ENCODE data around the gene HAUS7.

Gene HAUS7

GRCh38 chrX:153481043-153481442 is 10.7 kb upstream of the HAUS7 start:
- Histone ChIP-seq H3K27me3 (ENCODE audit: insufficient read depth, low read length) (peaks cover 41% of the 10 kb centered on the region), H3K4me1 (ENCODE audit: insufficient read depth, low read length) (no peaks in the 10 kb centered on the region), H2AFZ (ENCODE audit: low read depth, low read length) (no peak overlapping the region), H3K36me3 (ENCODE audit: insufficient read depth, low read length) (no peaks in the 10 kb centered on the region), H3K9me3 (ENCODE audit: low read length) (no peaks in the 10 kb centered on the region), H3K4me3 (ENCODE audit: low read length) (no peak overlapping the region)

- H3K4me1 ChIP-seq (ENCODE audit: insufficient read depth, low read length) = no peaks in the 10 kb centered on the region
- H3K36me3 ChIP-seq (ENCODE audit: insufficient read depth, low read length) = no peaks in the 10 kb centered on the region
- no peak overlapping the region for H3K4me3 ChIP-seq (ENCODE audit: low read length)
- H3K27me3 ChIP-seq (ENCODE audit: insufficient read depth, low read length) = peaks cover 41% of the 10 kb centered on the region
- no peaks in the 10 kb centered on the region for H3K9me3 ChIP-seq (ENCODE audit: low read length)
- no peak overlapping the region for H2AFZ ChIP-seq (ENCODE audit: low read depth, low read length)
These were observed 8.4 kb upstream of the HAUS7 start for GRCh38 chrX:153478746-153479145.

- H3K9me3 ChIP-seq (ENCODE audit: low read length) = no peaks in the 10 kb centered on the region
- H2AFZ ChIP-seq (ENCODE audit: low read depth, low read length) = no peak overlapping the region
- peaks cover 38% of the 10 kb centered on the region for H3K27me3 ChIP-seq (ENCODE audit: insufficient read depth, low read length)
- H3K4me1 ChIP-seq (ENCODE audit: insufficient read depth, low read length) = no peaks in the 10 kb centered on the region
- H3K36me3 ChIP-seq (ENCODE audit: insufficient read depth, low read length) = no peaks in the 10 kb centered on the region
- H3K4me3 ChIP-seq (ENCODE audit: low read length) = no peak overlapping the region
These were observed 7.5 kb upstream of the HAUS7 start for GRCh38 chrX:153477901-153478300.

GRCh38 chrX:153477364-153477857 is 7.0 kb upstream of the HAUS7 start:
- Histone ChIP-seq H3K27me3 (ENCODE audit: insufficient read depth, low read length) (peaks cover 36% of the 10 kb centered on the region), H2AFZ (ENCODE audit: low read depth, low read length) (no peak overlapping the region), H3K9me3 (ENCODE audit: low read length) (no peaks in the 10 kb centered on the region), H3K36me3 (ENCODE audit: insufficient read depth, low read length) (no peaks in the 10 kb centered on the region), H3K4me1 (ENCODE audit: insufficient read depth, low read length) (no peaks in the 10 kb centered on the region), H3K4me3 (ENCODE audit: low read length) (no peak overlapping the region)

GRCh38 chrX:153476666-153477363 is 6.4 kb upstream of the HAUS7 start:
- no peaks in the 10 kb centered on the region for H3K4me1 ChIP-seq (ENCODE audit: insufficient read depth, low read length)
- H3K36me3 ChIP-seq (ENCODE audit: insufficient read depth, low read length) = no peaks in the 10 kb centered on the region
- no peak overlapping the region for H2AFZ ChIP-seq (ENCODE audit: low read depth, low read length)
- H3K9me3 ChIP-seq (ENCODE audit: low read length) = no peaks in the 10 kb centered on the region
- H3K4me3 ChIP-seq (ENCODE audit: low read length) = no peak overlapping the region
- peaks cover 34% of the 10 kb centered on the region for H3K27me3 ChIP-seq (ENCODE audit: insufficient read depth, low read length)

GRCh38 chrX:153475751-153476281 is 5.4 kb upstream of the HAUS7 start:
- H3K9me3 ChIP-seq (ENCODE audit: low read length) = no peaks in the 10 kb centered on the region
- no peaks in the 10 kb centered on the region for H3K36me3 ChIP-seq (ENCODE audit: insufficient read depth, low read length)
- H3K4me3 ChIP-seq (ENCODE audit: low read length) = no peak overlapping the region
- H3K27me3 ChIP-seq (ENCODE audit: insufficient read depth, low read length) = peaks cover 34% of the 10 kb centered on the region
- H3K4me1 ChIP-seq (ENCODE audit: insufficient read depth, low read length) = no peaks in the 10 kb centered on the region
- H2AFZ ChIP-seq (ENCODE audit: low read depth, low read length) = no peak overlapping the region

GRCh38 chrX:153475271-153475670 is 4.9 kb upstream of the HAUS7 start:
- Histone ChIP-seq H3K4me1 (ENCODE audit: insufficient read depth, low read length) (no peaks in the 10 kb centered on the region), H3K36me3 (ENCODE audit: insufficient read depth, low read length) (no peaks in the 10 kb centered on the region)

GRCh38 chrX:153474718-153475117 is 4.3 kb upstream of the HAUS7 start:
- H3K36me3 ChIP-seq (ENCODE audit: insufficient read depth, low read length) = no peaks in the 10 kb centered on the region
- H3K4me3 ChIP-seq (ENCODE audit: low read length) = no peak overlapping the region
- H3K4me1 ChIP-seq (ENCODE audit: insufficient read depth, low read length) = no peaks in the 10 kb centered on the region
- H3K27me3 ChIP-seq (ENCODE audit: insufficient read depth, low read length) = peaks cover 30% of the 10 kb centered on the region
- H3K9me3 ChIP-seq (ENCODE audit: low read length) = no peaks in the 10 kb centered on the region
- no peak overlapping the region for H2AFZ ChIP-seq (ENCODE audit: low read depth, low read length)

More at GRCh38 chrX:153475271-153475670, 4.9 kb upstream of the HAUS7 start:
- H2AFZ ChIP-seq (ENCODE audit: low read depth, low read length) = no peak overlapping the region
- H3K4me3 ChIP-seq (ENCODE audit: low read length) = no peak overlapping the region
- H3K9me3 ChIP-seq (ENCODE audit: low read length) = no peaks in the 10 kb centered on the region
- peaks cover 34% of the 10 kb centered on the region for H3K27me3 ChIP-seq (ENCODE audit: insufficient read depth, low read length)

GRCh38 chrX:153474266-153474665 is 3.9 kb upstream of the HAUS7 start:
- H3K9me3 ChIP-seq (ENCODE audit: low read length) = no peaks in the 10 kb centered on the region
- no peak overlapping the region for H3K4me3 ChIP-seq (ENCODE audit: low read length)
- peaks cover 27% of the 10 kb centered on the region for H3K27me3 ChIP-seq (ENCODE audit: insufficient read depth, low read length)
- no peaks in the 10 kb centered on the region for H3K4me1 ChIP-seq (ENCODE audit: insufficient read depth, low read length)
- H3K36me3 ChIP-seq (ENCODE audit: insufficient read depth, low read length) = no peaks in the 10 kb centered on the region
- no peak overlapping the region for H2AFZ ChIP-seq (ENCODE audit: low read depth, low read length)

GRCh38 chrX:153473126-153473525 is 2.8 kb upstream of the HAUS7 start:
- H3K4me1 ChIP-seq (ENCODE audit: insufficient read depth, low read length) = no peaks in the 10 kb centered on the region
- no peaks in the 10 kb centered on the region for H3K9me3 ChIP-seq (ENCODE audit: low read length)
- H2AFZ ChIP-seq (ENCODE audit: low read depth, low read length) = no peak overlapping the region
- H3K4me3 ChIP-seq (ENCODE audit: low read length) = no peak overlapping the region
- peaks cover 21% of the 10 kb centered on the region for H3K27me3 ChIP-seq (ENCODE audit: insufficient read depth, low read length)
- no peaks in the 10 kb centered on the region for H3K36me3 ChIP-seq (ENCODE audit: insufficient read depth, low read length)

- Histone ChIP-seq H2AFZ (ENCODE audit: low read depth, low read length) (no peak overlapping the region), H3K4me1 (ENCODE audit: insufficient read depth, low read length) (no peaks in the 10 kb centered on the region), H3K36me3 (ENCODE audit: insufficient read depth, low read length) (no peaks in the 10 kb centered on the region), H3K9me3 (ENCODE audit: low read length) (no peaks in the 10 kb centered on the region), H3K27me3 (ENCODE audit: insufficient read depth, low read length) (peaks cover 15% of the 10 kb centered on the region), H3K4me3 (ENCODE audit: low read length) (no peak overlapping the region)
These were observed 1.4 kb upstream of the HAUS7 start for GRCh38 chrX:153471663-153472280.

- Histone ChIP-seq H3K27me3 (ENCODE audit: insufficient read depth, low read length) (no peaks in the 10 kb centered on the region), H2AFZ (ENCODE audit: low read depth, low read length) (peak overlapping the region; percentile 57), H3K4me1 (ENCODE audit: insufficient read depth, low read length) (no peaks in the 10 kb centered on the region), H3K4me3 (ENCODE audit: low read length) (peak overlapping the region; percentile 82), H3K9me3 (ENCODE audit: low read length) (no peaks in the 10 kb centered on the region), H3K36me3 (ENCODE audit: insufficient read depth, low read length) (no peaks in the 10 kb centered on the region)
These were observed 465 bp downstream of the HAUS7 start for GRCh38 chrX:153469811-153470410.

- Histone ChIP-seq H3K27me3 (ENCODE audit: insufficient read depth, low read length) (no peaks in the 10 kb centered on the region), H3K9me3 (ENCODE audit: low read length) (no peaks in the 10 kb centered on the region), H2AFZ (ENCODE audit: low read depth, low read length) (no peak overlapping the region), H3K36me3 (ENCODE audit: insufficient read depth, low read length) (no peaks in the 10 kb centered on the region), H3K4me1 (ENCODE audit: insufficient read depth, low read length) (no peaks in the 10 kb centered on the region), H3K4me3 (ENCODE audit: low read length) (no peak overlapping the region)
These were observed 2.3 kb downstream of the HAUS7 start for GRCh38 chrX:153468008-153468580.

All from neuron (in vitro differentiated cells).